Panc1 (cell line): ENCODE measurements around the gene E2F3. TPM values are rescaled to one million over a fixed set of nuclear protein-coding genes. Genes with fewer than 3 reads are reported as not detected.
"Not testable (repeated sequence)": the region's sequence is repeated elsewhere in the genome, so short reads cannot be mapped to it uniquely, and the experiment has no call there.

Experiments used
- ATAC-seq: fragments of 200-7000 bp; cut with Tn5 transposase; 2 replicates; pipeline ENCODE4 v1.9.1; 2020; ENCODE audit warnings: mild to moderate bottlenecking, moderate library complexity
- BruUV-seq: library from RNA; stranded (reverse); fragments of 400-500 nt; replicated peaks from 2 replicates; lab custom pipeline; 2021; lab: Mats Ljungman, UMichigan
- CTCF ChIA-PET: fragments of 300-600 bp; sonication (Branson Sonifier 250); formaldehyde crosslinking; loops from one replicate; lab custom pipeline; 2022; ENCODE audit warnings: antibody characterized with exemption; lab: Charles Lee
- POLR2A ChIA-PET: fragments of 300-600 bp; sonication (Branson Sonifier 250); formaldehyde crosslinking; loops from one replicate; lab custom pipeline; 2022; ENCODE audit warnings: antibody characterized with exemption; lab: Charles Lee
- DNase-seq: peaks from one replicate; pipeline ENCODE4 v3.0.0-alpha.2; 2010; ENCODE audit warnings: low read depth, low spot score
- H3K27ac ChIP-seq: 2 replicates; pipeline ENCODE4 v1.5.1; 2011; ENCODE audit warnings: mild to moderate bottlenecking, low read length, inconsistent platforms
- H3K27me3 ChIP-seq: fragments of 200-500 bp; sonication (Bioruptor generic); 2 replicates; pipeline ENCODE4 v1.6.0; 2014; ENCODE audit warnings: low read length, inconsistent platforms; ENCODE audit not compliant: control insufficient read depth, insufficient read depth
- H3K36me3 ChIP-seq: fragments of 200-500 bp; sonication (Bioruptor generic); 2 replicates; pipeline ENCODE4 v1.5.1; 2014; ENCODE audit warnings: inconsistent platforms, mild to moderate bottlenecking, low read length, moderate library complexity; ENCODE audit not compliant: control insufficient read depth, insufficient read depth
- H3K4me1 ChIP-seq: 2 replicates; pipeline ENCODE4 v1.5.1; 2011; ENCODE audit warnings: inconsistent platforms, mild to moderate bottlenecking, low read length, moderate library complexity; ENCODE audit not compliant: control insufficient read depth, insufficient read depth
- H3K4me3 ChIP-seq, 2 experiments: 2 replicates each; pipeline ENCODE4 v1.5.1; 2011 to 2012; ENCODE audit warnings: low read depth in 2 of 2, low read length in 2 of 2, mild to moderate bottlenecking in 2 of 2, inconsistent platforms in 1 of 2, moderate library complexity in 1 of 2
- H3K9me3 ChIP-seq: fragments of 200-500 bp; sonication (Bioruptor generic); 2 replicates; pipeline ENCODE4 v1.5.1; 2014; ENCODE audit warnings: low read depth, mild to moderate bottlenecking, inconsistent platforms, low read length, moderate library complexity; ENCODE audit not compliant: control insufficient read depth, insufficient read depth
- CTCF ChIP-seq: fragments of 450-650 bp; IDR thresholded peaks from 2 replicates; pipeline ENCODE4 v1.5.1; 2017; ENCODE audit warnings: mild to moderate bottlenecking
- POLR2AphosphoS5 ChIP-seq: IDR thresholded peaks from 2 replicates; pipeline ENCODE4 v1.6.1; 2012; ENCODE audit warnings: mild to moderate bottlenecking, low read depth, low read length, moderate library complexity
- REST ChIP-seq, 2 experiments: IDR thresholded peaks; 2 replicates each; pipeline ENCODE4 v1.6.1; 2011 to 2012; ENCODE audit warnings: low read depth in 2 of 2, control low read depth in 1 of 2, low read length in 1 of 2, mild to moderate bottlenecking in 1 of 2, moderate library complexity in 1 of 2; ENCODE audit not compliant: insufficient read depth in 1 of 2
- SIN3A ChIP-seq: IDR thresholded peaks from 2 replicates; pipeline ENCODE4 v1.6.1; 2012; ENCODE audit warnings: low read depth, mild to moderate bottlenecking, low read length, moderate library complexity, borderline replicate concordance; ENCODE audit not compliant: insufficient read depth
- TCF7L2 ChIP-seq: IDR thresholded peaks from 2 replicates; pipeline ENCODE4 v1.6.1; 2011; ENCODE audit warnings: mild to moderate bottlenecking, low read depth, low read length, inconsistent platforms
- in situ Hi-C: cut with HindIII; loops from 2 replicates; pipeline ENCODE4 v1.10.0; 2016; ENCODE audit warnings: low sequenced_read_pairs, low pct_unique_long_range_greater_than_20kb
- intact Hi-C: fragments of 100-400 bp; cut with micrococcal nuclease; formaldehyde crosslinking; loops from one replicate; pipeline ENCODE4 v1.10.0; 2022; ENCODE audit not compliant: unreplicated experiment
- total RNA-seq: library from RNA; stranded (reverse); gene quantifications from one replicate; pipeline ENCODE4 v1.2.1, GENCODE V29; 2021; ENCODE audit not compliant: unreplicated experiment

E2F3 gene
- total RNA-seq, 1 experiment from 2014 or later, result 31.0 TPM

- in situ Hi-C loops, result no loop called here
- intact Hi-C loops, result no loop called here
- Histone ChIP-seq H3K4me3 (no peak overlapping the region), H3K36me3 (no peaks in the 10 kb centered on the region; the same call in 1 of the 2 replicates), H3K9me3 (no peaks in the 10 kb centered on the region), H3K27me3 (no peaks in the 10 kb centered on the region), H3K27ac (no peak overlapping the region), H3K4me1 (0 out of 2 replicates have a peak, but pooled peaks cover 4% of the 10 kb centered on the region)
- no TSS peak for BruUV-seq
- POLR2A ChIA-PET, result no interaction called here
- CTCF ChIA-PET, result no interaction called here
- DNase-seq (no peak), ATAC-seq (0 out of 2 replicates have a peak, but pooled peaks have one; percentile 17)
- TF ChIP-seq SIN3A (no peak), CTCF (no peak), TCF7L2 (no peak), POLR2AphosphoS5 (no peak), REST (IDR thresholded peaks at IDR 0.05; ENCODE audit: insufficient read depth in 1 of 2, low read depth in 2 of 2, low read length in 1 of 2) (no peak)
These were observed 62.4 kb downstream of the E2F3 start for GRCh38 chr6:20464041-20464440.

- H3K27ac ChIP-seq, result no peak overlapping the region
- ChIA-PET CTCF (no interaction called here), POLR2A (no interaction called here)
- H3K27me3 ChIP-seq, result no peaks in the 10 kb centered on the region
- ATAC-seq (no peak), DNase-seq (no peak)
- 0 out of 2 replicates have a peak, but pooled peaks cover 4% of the 10 kb centered on the region for H3K4me1 ChIP-seq
- H3K4me3 ChIP-seq, result no peak overlapping the region
- no peaks in the 10 kb centered on the region; the same call in 1 of the 2 replicates for H3K36me3 ChIP-seq
- in situ Hi-C loops, result no loop called here
- intact Hi-C loops, result no loop called here
- no TSS peak for BruUV-seq
- no peak for TF ChIP-seq CTCF
- no peak for TF ChIP-seq POLR2AphosphoS5
- TF ChIP-seq TCF7L2, result no peak
- no peak for TF ChIP-seq SIN3A
- TF ChIP-seq REST (IDR thresholded peaks at IDR 0.05; ENCODE audit: insufficient read depth in 1 of 2, low read depth in 2 of 2, low read length in 1 of 2), result no peak
- no peaks in the 10 kb centered on the region for H3K9me3 ChIP-seq
These were observed 63.2 kb downstream of the E2F3 start for GRCh38 chr6:20464847-20465246.

GRCh38 chr6:20465616-20466015 lies 63.9 kb downstream of the E2F3 start:
- CTCF ChIA-PET, in situ Hi-C loops, H3K27ac ChIP-seq, DNase-seq, BruUV-seq, H3K27me3 ChIP-seq, POLR2A ChIA-PET, H3K4me1 ChIP-seq, H3K36me3 ChIP-seq, ATAC-seq, H3K4me3 ChIP-seq, H3K9me3 ChIP-seq, intact Hi-C loops: not testable (repeated sequence)
